H1 (cell line): Measurements from ENCODE around the gene NUP88. TPM values are rescaled to one million over a fixed set of nuclear protein-coding genes. Genes with fewer than 3 reads are reported as not detected.

ENCODE experiments used
- CTCF ChIA-PET: fragments of 300-600 bp; sonication (Branson Sonifier 250); formaldehyde crosslinking; loops from one replicate; lab custom pipeline; 2021; ENCODE audit not compliant: partially characterized antibody; lab: Charles Lee
- POLR2A ChIA-PET: fragments of 300-600 bp; sonication (Branson Sonifier 250); formaldehyde crosslinking; loops from one replicate; lab custom pipeline; 2021; ENCODE audit warnings: inconsistent platforms; ENCODE audit not compliant: partially characterized antibody; lab: Charles Lee
- DNase-seq, 2 experiments: peaks; one replicate each; pipeline versions ENCODE4 v3.0.0 to v3.0.0-alpha.2; 2010 to 2022; ENCODE audit warnings: low spot score in 2 of 2, low read depth in 1 of 2, mixed read lengths in 1 of 2
- FAIRE-seq: peaks from 2 replicates; lab custom pipeline; 2011; peaks lifted over from hg19 to GRCh38; lab: Jason Lieb, UNC
- H2AFZ ChIP-seq: 2 replicates; pipeline ENCODE4 v1.8.1; 2012; ENCODE audit warnings: low read length, inconsistent platforms
- H2AK5ac ChIP-seq: 2 replicates; pipeline ENCODE4 v1.6.1; 2013; ENCODE audit warnings: low read depth, low read length
- H2BK120ac ChIP-seq: replicated peaks from 2 replicates; pipeline ENCODE3; 2013; ENCODE audit warnings: low read depth, low read length, inconsistent platforms
- H2BK12ac ChIP-seq: 2 replicates; pipeline ENCODE4 v1.6.1; 2013; ENCODE audit warnings: low read depth, low read length
- H2BK15ac ChIP-seq: 2 replicates; pipeline ENCODE4 v1.6.1; 2013; ENCODE audit warnings: low read length
- H2BK20ac ChIP-seq: 2 replicates; pipeline ENCODE4 v1.6.1; 2013; ENCODE audit warnings: low read length
- H2BK5ac ChIP-seq: 2 replicates; pipeline ENCODE4 v1.6.1; 2013; ENCODE audit warnings: low read depth, low read length
- H3K14ac ChIP-seq: 2 replicates; pipeline ENCODE4 v1.6.1; 2013; ENCODE audit warnings: inconsistent platforms; ENCODE audit not compliant: insufficient read length
- H3K18ac ChIP-seq: 2 replicates; pipeline ENCODE4 v1.6.1; 2013; ENCODE audit warnings: low read length; ENCODE audit errors: extremely low read depth
- H3K23ac ChIP-seq: 2 replicates; pipeline ENCODE4 v1.6.1; 2013; ENCODE audit warnings: inconsistent platforms; ENCODE audit not compliant: insufficient read length
- H3K23me2 ChIP-seq: 2 replicates; pipeline ENCODE4 v1.6.1; 2013; ENCODE audit warnings: low read depth, low read length
- H3K27ac ChIP-seq: 2 replicates; pipeline ENCODE4 v1.6.1; 2011; ENCODE audit warnings: low read depth, low read length, inconsistent platforms
- H3K27me3 ChIP-seq, 4 experiments: replicated peaks in 1 of 4; 1 replicate in 1 of 4; 2 replicates in 3 of 4; pipeline versions ENCODE4 v1.6.1 to v1.8.1; 2011 to 2013; ENCODE audit warnings: low read length in 3 of 4, mild to moderate bottlenecking in 3 of 4, inconsistent platforms in 2 of 4, mixed read lengths in 2 of 4, moderate library complexity in 1 of 4; ENCODE audit not compliant: control insufficient read depth in 3 of 4, insufficient read depth in 3 of 4; ENCODE audit errors: extremely low read depth in 1 of 4
- H3K36me3 ChIP-seq, 4 experiments: 2 replicates each; pipeline versions ENCODE4 v1.6.1 to v1.8.1; 2011 to 2013; ENCODE audit warnings: mild to moderate bottlenecking in 4 of 4, low read length in 3 of 4, moderate library complexity in 2 of 4, control low read depth in 1 of 4, inconsistent platforms in 1 of 4; ENCODE audit not compliant: insufficient read depth in 4 of 4, control insufficient read depth in 2 of 4
- H3K4ac ChIP-seq: replicated peaks from 2 replicates; pipeline ENCODE3; 2013; ENCODE audit warnings: low read length, low read depth, mixed read lengths, inconsistent platforms; ENCODE audit not compliant: insufficient read length
- H3K4me1 ChIP-seq, 4 experiments: replicated peaks in 1 of 4; 1 replicate in 1 of 4; 2 replicates in 3 of 4; pipeline versions ENCODE4 v1.6.1 to v1.8.1; 2011 to 2013; ENCODE audit warnings: low read length in 3 of 4, inconsistent platforms in 2 of 4, mixed read lengths in 1 of 4; ENCODE audit not compliant: insufficient read depth in 4 of 4, control insufficient read depth in 3 of 4
- H3K4me2 ChIP-seq, 2 experiments: 2 replicates each; pipeline versions ENCODE4 v1.6.1 to v1.8.1; 2011 to 2013; ENCODE audit warnings: low read depth in 2 of 2, low read length in 2 of 2, control low read depth in 1 of 2, inconsistent platforms in 1 of 2, mild to moderate bottlenecking in 1 of 2; ENCODE audit not compliant: insufficient read depth in 1 of 2
- H3K4me3 ChIP-seq, 4 experiments: fragments of 200-600, 300-600 bp in 1 of 4; sonication (generic), shearing (Covaris generic), sonication (Bioruptor Twin) in 1 of 4; 2 replicates each; pipeline versions ENCODE4 v1.5.1 to v1.8.1; 2011 to 2016; ENCODE audit warnings: low read length in 4 of 4, low read depth in 3 of 4, control low read depth in 2 of 4, inconsistent platforms in 2 of 4, mild to moderate bottlenecking in 2 of 4, mixed read lengths in 1 of 4, moderate library complexity in 1 of 4; ENCODE audit not compliant: insufficient read depth in 2 of 4; ENCODE audit errors: extremely low read depth in 1 of 4
- H3K56ac ChIP-seq: replicated peaks from 2 replicates; pipeline ENCODE3; 2013; ENCODE audit warnings: low read depth, mild to moderate bottlenecking, mixed read lengths, low read length, inconsistent platforms; ENCODE audit not compliant: insufficient read length
- H3K79me1 ChIP-seq: 2 replicates; pipeline ENCODE4 v1.6.1; 2013; ENCODE audit warnings: low read depth, low read length, control low read depth
- H3K79me2 ChIP-seq, 2 experiments: 2 replicates each; pipeline versions ENCODE4 v1.6.1 to v1.8.1; 2012 to 2013; ENCODE audit warnings: low read length in 2 of 2, mild to moderate bottlenecking in 2 of 2, inconsistent platforms in 1 of 2; ENCODE audit not compliant: insufficient read depth in 2 of 2, control insufficient read depth in 1 of 2
- H3K9ac ChIP-seq, 4 experiments: replicated peaks in 1 of 4; 1 replicate in 1 of 4; 2 replicates in 3 of 4; pipeline versions ENCODE4 v1.6.1 to v1.8.1; 2011 to 2013; ENCODE audit warnings: low read depth in 3 of 4, low read length in 3 of 4, control low read depth in 2 of 4, mild to moderate bottlenecking in 2 of 4, moderate library complexity in 2 of 4, inconsistent platforms in 1 of 4; ENCODE audit errors: extremely low read depth in 1 of 4
- H3K9me3 ChIP-seq, 2 experiments: 2 replicates each; pipeline versions ENCODE4 v1.6.1 to v1.8.1; 2012 to 2013; ENCODE audit warnings: mild to moderate bottlenecking in 2 of 2, moderate library complexity in 2 of 2, control low read depth in 1 of 2, inconsistent platforms in 1 of 2, low read depth in 1 of 2, low read length in 1 of 2, mixed read lengths in 1 of 2; ENCODE audit not compliant: insufficient read depth in 2 of 2
- H4K20me1 ChIP-seq, 2 experiments: replicated peaks in 1 of 2; 2 replicates each; pipeline versions ENCODE3 to v1.8.1; 2011 to 2013; ENCODE audit warnings: inconsistent platforms in 2 of 2, low read length in 2 of 2, mild to moderate bottlenecking in 1 of 2; ENCODE audit not compliant: insufficient read depth in 2 of 2, control insufficient read depth in 1 of 2
- H4K5ac ChIP-seq: 2 replicates; pipeline ENCODE4 v1.6.1; 2013; ENCODE audit warnings: low read length, low read depth, mixed read lengths, inconsistent platforms; ENCODE audit not compliant: insufficient read length
- H4K8ac ChIP-seq: 2 replicates; pipeline ENCODE4 v1.8.0; 2013; ENCODE audit warnings: mild to moderate bottlenecking, moderate library complexity, low read length, inconsistent platforms; ENCODE audit not compliant: insufficient read depth; ENCODE audit errors: extremely low read depth
- H4K91ac ChIP-seq: replicated peaks from 2 replicates; pipeline ENCODE3; 2013; ENCODE audit warnings: low read length, mixed read lengths, inconsistent platforms; ENCODE audit not compliant: insufficient read length
- JUND ChIP-seq: IDR thresholded peaks from 2 replicates; pipeline ENCODE4 v1.6.1; 2011; ENCODE audit warnings: mild to moderate bottlenecking, improper control_type of control experiment, low read length
- KDM5A ChIP-seq: fragments of 200-600 bp; IDR thresholded peaks from 2 replicates; pipeline ENCODE4 v1.7.1; 2012; ENCODE audit warnings: mild to moderate bottlenecking, low read length, inconsistent platforms, mixed read lengths
- whole genome bisulfite sequencing, 2 experiments: shearing (Covaris generic) in 1 of 2; methylation state at CpG; one replicate each; pipeline versions ENCODE4 v1.1.6 to v1.1.7; 2013 to 2015; ENCODE audit warnings: low lambda C conversion rate in 2 of 2, mixed read lengths in 2 of 2, inconsistent platforms in 1 of 2, low coverage in 1 of 2, missing lambda C conversion rate in 1 of 2; ENCODE audit not compliant: insufficient replicate concordance in 2 of 2, insufficient coverage in 1 of 2, insufficient read length in 1 of 2; ENCODE audit errors: extremely low coverage in 1 of 2, missing lambda C conversion rate in 1 of 2; 5-methylcytosine and 5-hydroxymethylcytosine counted together
- polyA plus RNA-seq, 7 experiments: library from polyadenylated mRNA; depleted of rRNA in 3 of 7; stranded (reverse) in 5 of 7; unstranded in 2 of 7; fragments of >200 nt in 5 of 7; fragments of 200-250 nt in 2 of 7; gene quantifications; 1 replicate in 5 of 7; 2 replicates in 1 of 7; 4 replicates in 1 of 7; pipeline versions ENCODE4 v1.2.1 to v1.2.3, GENCODE V29; 2011 to 2013; ENCODE audit warnings: missing spikeins in 2 of 7, mixed read lengths in 2 of 7
- total RNA-seq: library from RNA; stranded (reverse); fragmentation: NEBNext Ultra II Directional; extraction: Animal tissue kit (Norgen Biotek cat#: 25700); gene quantifications from 2 replicates; pipeline ENCODE4 v1.2.1, GENCODE V29; 2021

Gene NUP88
- total and polyA plus RNA-seq, 2 of the 8 experiments (the other 6 are each of a cell fraction or from before 2014, with no cell fraction given), result 77.4 to 105 TPM

DNA sequence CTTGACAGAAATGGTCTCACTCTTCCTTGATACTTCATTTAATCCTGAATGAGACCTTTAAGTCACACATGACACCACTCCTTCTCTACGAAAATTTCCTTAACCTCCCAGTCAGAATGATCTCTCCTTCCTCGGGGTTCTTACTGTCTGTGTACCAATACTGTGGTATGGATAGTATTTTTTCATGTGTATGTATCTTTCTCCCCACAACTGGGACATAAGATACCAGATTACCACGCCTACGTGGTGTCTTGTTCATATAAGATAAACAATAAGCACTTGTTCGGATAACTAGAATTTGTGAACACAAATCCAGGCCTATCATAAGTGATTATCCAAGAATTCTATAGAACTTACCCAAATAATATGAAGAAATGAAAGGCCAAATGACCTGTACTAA, 11.3 kb downstream of the NUP88 start:
- H3K4ac ChIP-seq, result no peak overlapping the region
- no peak overlapping the region for H4K5ac ChIP-seq
- H3K18ac ChIP-seq, result no peak overlapping the region
- no peak overlapping the region for H4K91ac ChIP-seq
- no peak overlapping the region for H2AK5ac ChIP-seq
- no peak overlapping the region for H3K4me3 ChIP-seq
- no peak overlapping the region for H3K56ac ChIP-seq
- H4K8ac ChIP-seq, result no peak overlapping the region
- no peaks in the 10 kb centered on the region; the same call in 1 of the 2 replicates for H3K79me1 ChIP-seq
- H3K23ac ChIP-seq, result no peak overlapping the region
- no peaks in the 10 kb centered on the region for H3K27me3 ChIP-seq
- no peak overlapping the region for H2AFZ ChIP-seq
- H3K4me2 ChIP-seq, result no peak overlapping the region
- CTCF ChIA-PET, result interaction anchor here (0.9 to 1.0 kb wide), 2 partner anchors 25 to 106 kb away, joined by 3 read pairs; no protein-coding TSS in a partner anchor
- TF ChIP-seq JUND, result no peak
- no peak for TF ChIP-seq KDM5A
- H2BK120ac ChIP-seq, result no peak overlapping the region
- no peaks in the 10 kb centered on the region for H3K9me3 ChIP-seq
- H3K4me1 ChIP-seq, result no peaks in the 10 kb centered on the region
- H2BK20ac ChIP-seq, result no peak overlapping the region
- no peak overlapping the region for H3K14ac ChIP-seq
- H3K23me2 ChIP-seq, result no peaks in the 10 kb centered on the region
- no peak overlapping the region for H2BK15ac ChIP-seq
- H3K79me2 ChIP-seq, result peaks cover 0 to 8% of the 10 kb centered on the region in 2 experiments; a peak in 2 of 4 replicates
- DNase-seq (no peak), FAIRE-seq (no peak)
- POLR2A ChIA-PET, result interaction anchor here (1.1 to 5.8 kb wide), 2 partner anchors 8 to 57 kb away, joined by 3 to 51 read pairs; partner anchors contain the start of genes NUP88 and RPAIN
- no peak overlapping the region for H2BK12ac ChIP-seq
- no peak overlapping the region for H2BK5ac ChIP-seq
- H3K9ac ChIP-seq, result no peak overlapping the region
- peaks cover 44 to 95% (median 80%) of the 10 kb centered on the region in 4 experiments for H3K36me3 ChIP-seq
- H3K27ac ChIP-seq, result no peak overlapping the region
- 93% methylated on average over 5 of the region's 5 CpGs; no CpG with 5 or more reads in 1 of the 2 experiments for WGBS, 2 experiments
- H4K20me1 ChIP-seq, result peaks cover 2 to 8% of the 10 kb centered on the region in 2 experiments
